ENCODE results near the gene IL17RC. TPM values are rescaled to one million over a fixed set of nuclear protein-coding genes. Genes with fewer than 3 reads are reported as not detected.

Gene IL17RC
- total and polyA plus RNA-seq, 2 donors (not counting 3 experiments of a cell fraction or from before 2014, with no cell fraction given): 18.7 to 19.9 TPM

DNA sequence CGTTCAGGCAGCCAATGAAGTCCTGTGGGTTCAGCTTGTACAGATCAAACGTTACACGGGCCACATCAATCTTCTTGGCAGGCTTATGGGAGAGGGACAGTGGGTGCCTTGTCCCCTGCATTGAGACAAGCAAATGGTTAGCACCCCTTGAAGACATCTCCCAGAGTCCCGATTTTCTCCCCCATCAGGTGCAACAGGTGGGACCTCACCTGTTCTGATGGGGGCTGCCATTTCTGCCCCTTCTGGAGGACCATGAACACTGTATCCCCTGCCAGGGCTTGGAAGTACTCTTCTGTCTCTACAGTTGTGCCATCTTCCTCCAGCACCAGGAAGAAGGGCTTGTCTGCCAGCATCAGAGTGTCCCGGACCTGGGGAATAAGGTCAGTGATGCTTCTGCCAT is 46.9 kb upstream of the IL17RC start:
- no peaks in the 10 kb centered on the region for H3K36me3 ChIP-seq (ENCODE audit: control insufficient read depth in 2 of 2, extremely low read depth in 1 of 2, insufficient read depth in 2 of 2, low read length in 2 of 2)
- H3K27ac ChIP-seq (ENCODE audit: insufficient read depth, low read depth, low read length): no peak overlapping the region
- H3K79me2 ChIP-seq (ENCODE audit: control insufficient read depth, insufficient read depth, low read length): no peaks in the 10 kb centered on the region
- DNase-seq (ENCODE audit: low read depth, low spot score): no peak
- intact Hi-C loops (cut with micrococcal nuclease): no loop called here
- ChIA-PET POLR2A (no interaction called here), CTCF (interaction anchor here (1.3 kb wide), 1 partner anchor 14 kb away, joined by 4 read pairs; no protein-coding TSS in a partner anchor)
- no peaks in the 10 kb centered on the region for H3K4me1 ChIP-seq (ENCODE audit: control insufficient read depth, extremely low read depth, insufficient read depth, low read length)
- no peak overlapping the region for H3K4me3 ChIP-seq (replicated peaks in 1 of 3; ENCODE audit: insufficient read depth in 1 of 3, low read depth in 1 of 3, low read length in 3 of 3)
- H3K9me3 ChIP-seq (replicated peaks; ENCODE audit: control insufficient read depth, insufficient read depth, low read length): no peaks in the 10 kb centered on the region
- TF ChIP-seq POLR2A (IDR thresholded peaks at IDR 0.05; ENCODE audit: low read depth, low read length): no peak
- no peak for TF ChIP-seq CTCF (IDR thresholded peaks at IDR 0.05; ENCODE audit: extremely low read depth in 1 of 2, insufficient read depth in 1 of 2, low read depth in 1 of 2, low read length in 2 of 2)
- TF ChIP-seq FOS (IDR thresholded peaks at IDR 0.05; ENCODE audit: borderline replicate concordance, insufficient read depth, low read length): no peak
- TF ChIP-seq GATA2 (IDR thresholded peaks at IDR 0.05; ENCODE audit: insufficient read depth, insufficient read length, low read depth, low read length): no peak
- TF ChIP-seq, protein P1, sequence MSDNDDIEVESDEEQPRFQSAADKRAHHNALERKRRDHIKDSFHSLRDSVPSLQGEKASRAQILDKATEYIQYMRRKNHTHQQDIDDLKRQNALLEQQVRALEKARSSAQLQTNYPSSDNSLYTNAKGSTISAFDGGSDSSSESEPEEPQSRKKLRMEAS (IDR thresholded peaks at IDR 0.05; ENCODE audit: insufficient read depth, insufficient read length): no peak
- no peak for TF ChIP-seq POLR2AphosphoS5 (IDR thresholded peaks at IDR 0.05; ENCODE audit: insufficient read depth, low read depth, low read length)
- TF ChIP-seq MYC (IDR thresholded peaks at IDR 0.05; ENCODE audit: low read depth, low read length): no peak
- no peak for TF ChIP-seq JUN (IDR thresholded peaks at IDR 0.05; ENCODE audit: borderline replicate concordance, insufficient read depth, insufficient read length, low read depth)
- no peak for TF ChIP-seq EZH2 (IDR thresholded peaks at IDR 0.05; ENCODE audit: borderline replicate concordance, low read depth, low read length, severe bottlenecking)
- no peak overlapping the region for H2AFZ ChIP-seq (ENCODE audit: low read depth, low read length)
- dilution Hi-C loops (cut with MboI; ENCODE audit: extremely low pct_ligation_motif_present, low sequenced_read_pairs): no loop called here
- FAIRE-seq: no peak
- no peaks in the 10 kb centered on the region for H4K20me1 ChIP-seq (replicated peaks; ENCODE audit: control insufficient read depth, extremely low read depth, insufficient read depth, low read length)
- no peak overlapping the region for H3K4me2 ChIP-seq (ENCODE audit: insufficient read depth, low read length)
- no peak overlapping the region for H3K9ac ChIP-seq (replicated peaks; ENCODE audit: extremely low read depth, insufficient read depth, low read length)
- no TSS peak for BruUV-seq (replicated peaks)
- no peaks in the 10 kb centered on the region for H3K9me1 ChIP-seq (replicated peaks; ENCODE audit: control insufficient read depth, extremely low read depth, insufficient read depth, low read length)
- H3K27me3 ChIP-seq (ENCODE audit: control insufficient read depth in 2 of 2, insufficient read depth in 2 of 2, low read length in 2 of 2): no peaks in the 10 kb centered on the region

Data from endothelial cell of umbilical vein (primary cell).